GM10847 (cell line): ENCODE measurements around the gene PRMT7.

Experiments used
- POLR2A ChIP-seq: IDR thresholded peaks from 2 replicates; pipeline ENCODE4 v1.6.1; 2011; ENCODE audit not compliant: insufficient read length; ENCODE audit errors: extremely low read depth

The PRMT7 gene

GRCh38 chr16:68360547-68360946 is 49.7 kb downstream of the PRMT7 start:
- TF ChIP-seq POLR2A, result no peak

GRCh38 chr16:68360956-68361355 is 50.1 kb downstream of the PRMT7 start:
- no peak for TF ChIP-seq POLR2A

GRCh38 chr16:68361485-68361884 is 50.7 kb downstream of the PRMT7 start:
- no peak for TF ChIP-seq POLR2A

- no peak for TF ChIP-seq POLR2A
Observed at GRCh38 chr16:68362262-68362913, 51.6 kb downstream of the PRMT7 start.

GRCh38 chr16:68362947-68363657 is 52.3 kb downstream of the PRMT7 start:
- no peak for TF ChIP-seq POLR2A

- no peak for TF ChIP-seq POLR2A
Observed at GRCh38 chr16:68363658-68364521, 53.1 kb downstream of the PRMT7 start.

GRCh38 chr16:68364561-68364998 is 53.8 kb downstream of the PRMT7 start:
- TF ChIP-seq POLR2A, result no peak

GRCh38 chr16:68365167-68365817 is 54.5 kb downstream of the PRMT7 start:
- TF ChIP-seq POLR2A, result no peak

GRCh38 chr16:68366062-68366461 is 55.2 kb downstream of the PRMT7 start:
- no peak for TF ChIP-seq POLR2A

- no peak for TF ChIP-seq POLR2A
Observed at GRCh38 chr16:68367030-68367429, 56.2 kb downstream of the PRMT7 start.

GRCh38 chr16:68367440-68367839 is 56.6 kb downstream of the PRMT7 start:
- no peak for TF ChIP-seq POLR2A

GRCh38 chr16:68367891-68368290 is 57.1 kb downstream of the PRMT7 start:
- TF ChIP-seq POLR2A, result no peak

- no peak for TF ChIP-seq POLR2A
Observed at GRCh38 chr16:68368301-68368888, 57.6 kb downstream of the PRMT7 start.

- no peak for TF ChIP-seq POLR2A
Observed at GRCh38 chr16:68369168-68369567, 58.3 kb downstream of the PRMT7 start.
